EH (cell line): ENCODE results near the gene ZDHHC7.
"Not testable (repeated sequence)": the region's sequence is repeated elsewhere in the genome, so short reads cannot be mapped to it uniquely, and the experiment has no call there.

Experiments used
- DNase-seq: peaks from one replicate; pipeline ENCODE4 v3.0.0-alpha.2; 2015; ENCODE audit warnings: low read depth

The ZDHHC7 gene

GRCh38 chr16:85042606-85043005 lies 31.3 kb upstream of the ZDHHC7 start:
- DNase-seq: no peak

- no peak for DNase-seq
These were observed 30.8 kb upstream of the ZDHHC7 start for GRCh38 chr16:85042167-85042526.

- no peak for DNase-seq
These were observed 30.2 kb upstream of the ZDHHC7 start for GRCh38 chr16:85041219-85042166.

- DNase-seq: no peak
These were observed 29.4 kb upstream of the ZDHHC7 start for GRCh38 chr16:85040685-85041084.

- DNase-seq: no peak
These were observed 26.4 kb upstream of the ZDHHC7 start for GRCh38 chr16:85037721-85038120.

- peak; percentile 69 for DNase-seq
These were observed 25.7 kb upstream of the ZDHHC7 start for GRCh38 chr16:85037050-85037410.

GRCh38 chr16:85036236-85037049 lies 25.1 kb upstream of the ZDHHC7 start:
- no peak for DNase-seq

GRCh38 chr16:85034591-85035433 lies 23.5 kb upstream of the ZDHHC7 start:
- no peak for DNase-seq

GRCh38 chr16:85033171-85033570 lies 21.8 kb upstream of the ZDHHC7 start:
- no peak for DNase-seq

- DNase-seq: not testable (repeated sequence)
These were observed 20.9 kb upstream of the ZDHHC7 start for GRCh38 chr16:85032187-85032586.

- DNase-seq: no peak
These were observed 20.1 kb upstream of the ZDHHC7 start for GRCh38 chr16:85031451-85031850.

GRCh38 chr16:85029981-85030401 lies 18.7 kb upstream of the ZDHHC7 start:
- no peak for DNase-seq

GRCh38 chr16:85029408-85029784 lies 18.1 kb upstream of the ZDHHC7 start:
- DNase-seq: peak; percentile 85

- DNase-seq: peak; percentile 65
These were observed 17.5 kb upstream of the ZDHHC7 start for GRCh38 chr16:85028685-85029407.

GRCh38 chr16:85027958-85028684 lies 16.8 kb upstream of the ZDHHC7 start:
- DNase-seq: peak; percentile 12

- peak; percentile 91 for DNase-seq
These were observed 16.1 kb upstream of the ZDHHC7 start, which contains the start of gene KIAA0513 for GRCh38 chr16:85027349-85027957. KIAA0513 (plus strand) TSS chr16:85027795; CDS start chr16:85067072, 39,277 bp downstream.

GRCh38 chr16:85026703-85027102 lies 15.4 kb upstream of the ZDHHC7 start:
- DNase-seq: no peak

GRCh38 chr16:85025781-85026653 lies 14.7 kb upstream of the ZDHHC7 start:
- DNase-seq: no peak

GRCh38 chr16:85019659-85020245 lies 8.4 kb upstream of the ZDHHC7 start:
- no peak for DNase-seq
